H9 (cell line): ENCODE results near the gene URAD. TPM values are rescaled to one million over a fixed set of nuclear protein-coding genes. Genes with fewer than 3 reads are reported as not detected.

Experiments used
- DNase-seq: peaks from one replicate; pipeline ENCODE4 v3.0.0-alpha.2; 2017
- H2AFZ ChIP-seq: one replicate; pipeline ENCODE4 v1.6.1; 2013; ENCODE audit warnings: mild to moderate bottlenecking, low read length, control low read depth, moderate library complexity
- H2AK5ac ChIP-seq: 2 replicates; pipeline ENCODE4 v1.6.1; 2013; ENCODE audit warnings: low read length, control low read depth, mixed read lengths; ENCODE audit not compliant: insufficient read length
- H2BK120ac ChIP-seq: one replicate; pipeline ENCODE4 v1.6.1; 2013; ENCODE audit warnings: low read depth, mild to moderate bottlenecking, low read length, control low read depth, inconsistent platforms; ENCODE audit not compliant: poor library complexity, severe bottlenecking
- H2BK12ac ChIP-seq: 2 replicates; pipeline ENCODE4 v1.6.1; 2013; ENCODE audit warnings: low read length, control low read depth, mixed read lengths, low read depth; ENCODE audit not compliant: insufficient read length
- H2BK15ac ChIP-seq: 2 replicates; pipeline ENCODE4 v1.6.1; 2013; ENCODE audit warnings: low read depth, low read length, control low read depth
- H2BK20ac ChIP-seq: one replicate; pipeline ENCODE4 v1.6.1; 2013; ENCODE audit warnings: low read depth, mild to moderate bottlenecking, low read length, control low read depth, inconsistent platforms; ENCODE audit not compliant: poor library complexity, severe bottlenecking
- H2BK5ac ChIP-seq: 2 replicates; pipeline ENCODE4 v1.6.1; 2013; ENCODE audit warnings: low read length, control low read depth, mixed read lengths; ENCODE audit not compliant: insufficient read length
- H3K14ac ChIP-seq: 2 replicates; pipeline ENCODE4 v1.6.1; 2013; ENCODE audit warnings: low read length, control low read depth; ENCODE audit not compliant: insufficient read depth
- H3K18ac ChIP-seq: 2 replicates; pipeline ENCODE4 v1.6.1; 2013; ENCODE audit warnings: low read depth, mild to moderate bottlenecking, mixed read lengths, low read length, control low read depth; ENCODE audit not compliant: insufficient read length
- H3K23ac ChIP-seq: 2 replicates; pipeline ENCODE4 v1.6.1; 2013; ENCODE audit warnings: low read length, control low read depth, mixed read lengths, low read depth; ENCODE audit not compliant: insufficient read length
- H3K23me2 ChIP-seq: 2 replicates; pipeline ENCODE4 v1.6.1; 2013; ENCODE audit warnings: low read depth, mild to moderate bottlenecking, mixed read lengths, low read length, control low read depth; ENCODE audit not compliant: insufficient read length, poor library complexity, severe bottlenecking
- H3K27ac ChIP-seq: 2 replicates; pipeline ENCODE4 v1.5.1; 2013; ENCODE audit warnings: low read length, control low read depth, mixed read lengths, low read depth; ENCODE audit not compliant: insufficient read length
- H3K27me3 ChIP-seq: 2 replicates; pipeline ENCODE4 v1.6.1; 2013; ENCODE audit warnings: low read length, control low read depth, inconsistent platforms; ENCODE audit not compliant: insufficient read depth
- H3K4ac ChIP-seq: 2 replicates; pipeline ENCODE4 v1.6.1; 2013; ENCODE audit warnings: low read depth, mild to moderate bottlenecking, control low read depth, inconsistent platforms, low read length, moderate library complexity
- H3K4me1 ChIP-seq: 2 replicates; pipeline ENCODE4 v1.6.1; 2013; ENCODE audit warnings: low read length, control low read depth, inconsistent platforms; ENCODE audit not compliant: insufficient read depth
- H3K4me2 ChIP-seq: 2 replicates; pipeline ENCODE4 v1.6.1; 2013; ENCODE audit warnings: low read length, control low read depth, mixed read lengths; ENCODE audit not compliant: insufficient read length, insufficient read depth
- H3K56ac ChIP-seq: 2 replicates; pipeline ENCODE4 v1.6.1; 2013; ENCODE audit warnings: low read depth, mild to moderate bottlenecking, mixed read lengths, low read length, control low read depth; ENCODE audit not compliant: insufficient read length
- H3K79me1 ChIP-seq: 2 replicates; pipeline ENCODE4 v1.6.1; 2013; ENCODE audit warnings: low read depth, mild to moderate bottlenecking, moderate library complexity, low read length, control low read depth, inconsistent platforms; ENCODE audit not compliant: insufficient read depth, poor library complexity, severe bottlenecking
- H3K79me2 ChIP-seq: 2 replicates; pipeline ENCODE4 v1.6.1; 2013; ENCODE audit warnings: low read length, control low read depth, inconsistent platforms; ENCODE audit not compliant: insufficient read depth
- H3K9ac ChIP-seq: 2 replicates; pipeline ENCODE4 v1.6.1; 2013; ENCODE audit warnings: low read length, control low read depth, mixed read lengths; ENCODE audit not compliant: insufficient read length; ENCODE audit errors: extremely low read depth
- H3K9me3 ChIP-seq: one replicate; pipeline ENCODE4 v1.6.1; 2013; ENCODE audit warnings: low read depth, low read length, inconsistent platforms; ENCODE audit not compliant: control insufficient read depth
- H3T11ph ChIP-seq: one replicate; pipeline ENCODE4 v1.6.1; 2013; ENCODE audit warnings: mild to moderate bottlenecking, low read length, control low read depth, inconsistent platforms
- H4K20me1 ChIP-seq: one replicate; pipeline ENCODE4 v1.6.1; 2013; ENCODE audit not compliant: control insufficient read depth, insufficient read length, insufficient read depth
- H4K5ac ChIP-seq: 2 replicates; pipeline ENCODE4 v1.6.1; 2013; ENCODE audit warnings: low read depth, mild to moderate bottlenecking, mixed read lengths, low read length, control low read depth; ENCODE audit not compliant: insufficient read length
- H4K8ac ChIP-seq: replicated peaks from 2 replicates; pipeline ENCODE4 v1.6.1; 2013; ENCODE audit warnings: low read length, control low read depth, mixed read lengths, low read depth; ENCODE audit not compliant: insufficient read length
- H4K91ac ChIP-seq: 2 replicates; pipeline ENCODE4 v1.6.1; 2013; ENCODE audit warnings: low read depth, mild to moderate bottlenecking, moderate library complexity, mixed read lengths, low read length, control low read depth; ENCODE audit not compliant: insufficient read length
- H3K27ac Mint-ChIP-seq, 3 experiments: 2 replicates in 2 of 3; 3 replicates in 1 of 3; pipeline ENCODE4 v1.8.0; 2020 to 2021; ENCODE audit warnings: mixed read lengths in 3 of 3, mild to moderate bottlenecking in 1 of 3, moderate library complexity in 1 of 3
- H3K27me3 Mint-ChIP-seq: 2 replicates; pipeline ENCODE4 v1.8.0; 2021; ENCODE audit warnings: low read depth, mild to moderate bottlenecking, moderate library complexity, mixed read lengths
- H3K36me3 Mint-ChIP-seq, 3 experiments: 2 replicates in 2 of 3; 3 replicates in 1 of 3; pipeline ENCODE4 v1.8.0; 2020 to 2021; ENCODE audit warnings: low read depth in 3 of 3, mixed read lengths in 3 of 3; ENCODE audit not compliant: insufficient read depth in 1 of 3
- H3K4me1 Mint-ChIP-seq, 2 experiments: 2 replicates each; pipeline ENCODE4 v1.8.0; 2020; ENCODE audit warnings: mixed read lengths in 2 of 2
- H3K4me3 Mint-ChIP-seq, 2 experiments: 2 replicates in 1 of 2; 3 replicates in 1 of 2; pipeline ENCODE4 v1.8.0; 2020 to 2021; ENCODE audit warnings: mild to moderate bottlenecking in 2 of 2, mixed read lengths in 2 of 2, moderate library complexity in 1 of 2
- H3K9me3 Mint-ChIP-seq, 2 experiments: 2 replicates in 1 of 2; 3 replicates in 1 of 2; pipeline ENCODE4 v1.8.0; 2020; ENCODE audit warnings: mild to moderate bottlenecking in 2 of 2, mixed read lengths in 2 of 2, moderate library complexity in 1 of 2
- CTCF ChIP-seq: fragments of 200-600 bp; sonication (generic); conservative IDR thresholded peaks from 3 replicates; pipeline ENCODE4 v1.8.0; 2021; ENCODE audit warnings: antibody characterized with exemption, mild to moderate bottlenecking
- WGBS: extraction: QIAGEN DNeasy Blood & Tissue Kit; methylation state at CpG from one replicate; pipeline ENCODE4 v1.1.7; 2013; ENCODE audit warnings: missing lambda C conversion rate, low lambda C conversion rate, mixed read lengths; ENCODE audit not compliant: insufficient read length; ENCODE audit errors: extremely low coverage; 5-methylcytosine and 5-hydroxymethylcytosine counted together
- total RNA-seq: library from RNA; stranded (reverse); gene quantifications from 2 replicates; pipeline ENCODE4 v1.2.1, GENCODE V29; 2021

The URAD gene
- total RNA-seq, 1 experiment from 2014 or later, result not detected

GRCh38 chr13:27972478-27972820 is 16.0 kb downstream of the URAD start:
- Histone ChIP-seq H4K8ac (no peak overlapping the region), H2BK15ac (no peak overlapping the region), H3K23ac (no peak overlapping the region), H2AFZ (no peak overlapping the region), H3K56ac (no peak overlapping the region), H2BK120ac (no peak overlapping the region), H2AK5ac (no peak overlapping the region), H3K27ac (no peak overlapping the region), H3K14ac (no peak overlapping the region), H3K79me2 (no peaks in the 10 kb centered on the region), H3K4me2 (no peak overlapping the region), H3K9ac (no peak overlapping the region), H3K4me1 (peaks cover 9% of the 10 kb centered on the region), H3K27me3 (peaks cover 99% of the 10 kb centered on the region), H3K9me3 (no peaks in the 10 kb centered on the region), H2BK20ac (no peak overlapping the region), H2BK12ac (no peak overlapping the region), H3K4ac (no peak overlapping the region), H4K5ac (no peak overlapping the region), H3K79me1 (no peaks in the 10 kb centered on the region), H3T11ph (no peak overlapping the region), H3K18ac (no peak overlapping the region), H2BK5ac (no peak overlapping the region), H4K91ac (no peak overlapping the region), H3K23me2 (no peaks in the 10 kb centered on the region), H4K20me1 (peaks cover 4% of the 10 kb centered on the region)
- Mint-ChIP-seq H3K4me3 (no peak overlapping the region), H3K27ac (no peak overlapping the region), H3K4me1 (peaks cover 24 to 32% of the 10 kb centered on the region in 2 experiments), H3K9me3 (peaks cover 7 to 24% of the 10 kb centered on the region in 2 experiments), H3K36me3 (no peaks in the 10 kb centered on the region), H3K27me3 (peaks cover 100% of the 10 kb centered on the region)
- TF ChIP-seq CTCF, result no peak
- no peak for DNase-seq
- WGBS, result no CpG with 5 or more reads among the region's 2 CpGs
